K562 (cell line): Measurements from ENCODE around the gene RBPJL. TPM values are rescaled to one million over a fixed set of nuclear protein-coding genes. Genes with fewer than 3 reads are reported as not detected.

Experiments used
- ATAC-seq: fragments of 200-7000 bp; cut with Tn5 transposase; 3 replicates; pipeline ENCODE4 v1.9.1; 2020; ENCODE audit warnings: moderate library complexity
- BruUV-seq: library from RNA; stranded (reverse); fragments of 400-500 nt; replicated peaks from 2 replicates; lab custom pipeline; 2021; lab: Mats Ljungman, UMichigan
- CTCF ChIA-PET: fragments of 300-600 bp; formaldehyde crosslinking; extraction: SDS; loops from one replicate; lab custom pipeline; 2021; ENCODE audit warnings: low intra/inter-chr PET ratio; lab: Yijun Ruan, JAX
- POLR2A ChIA-PET: fragments of 300-600, 350-650 bp; sonication (Branson Sonifier 250); formaldehyde crosslinking; extraction: SDS; loops from one replicate; lab custom pipeline; 2021; ENCODE audit warnings: antibody characterized with exemption, inconsistent platforms; lab: Yijun Ruan, JAX
- DNase-seq, 4 experiments: peaks; one replicate each; pipeline versions ENCODE4 v3.0.0 to v3.0.0-alpha.2; 2011 to 2018; ENCODE audit warnings: low spot score in 3 of 4, mixed read lengths in 3 of 4; ENCODE audit errors: extremely low read depth in 1 of 4
- FAIRE-seq: peaks from 2 replicates; lab custom pipeline; 2011; peaks lifted over from hg19 to GRCh38; lab: Jason Lieb, UNC
- H2AFZ ChIP-seq: 2 replicates; pipeline ENCODE4 v1.6.0; 2011; ENCODE audit warnings: low read depth, low read length, control low read depth, inconsistent platforms
- H3K27ac ChIP-seq: fragments of 200-600 bp; 3 replicates; pipeline ENCODE4 v1.8.0; 2011; ENCODE audit warnings: low read depth, mild to moderate bottlenecking, control low read depth, inconsistent platforms, low read length, moderate library complexity, mixed read lengths; ENCODE audit errors: extremely low read depth
- H3K27me3 ChIP-seq, 2 experiments: fragments of 300-600 bp in 1 of 2; 2 replicates in 1 of 2; 3 replicates in 1 of 2; pipeline versions ENCODE4 v1.6.0 to v1.8.0; 2011; ENCODE audit warnings: inconsistent platforms in 2 of 2, low read length in 2 of 2, mild to moderate bottlenecking in 1 of 2, mixed read lengths in 1 of 2, moderate library complexity in 1 of 2; ENCODE audit not compliant: control insufficient read depth in 2 of 2, insufficient read depth in 2 of 2
- H3K36me3 ChIP-seq: fragments of 300-600 bp; 3 replicates; pipeline ENCODE4 v1.8.0; 2011; ENCODE audit warnings: mild to moderate bottlenecking, low read length, inconsistent platforms; ENCODE audit not compliant: control insufficient read depth, insufficient read depth
- H3K4me1 ChIP-seq, 2 experiments: fragments of 200-600 bp in 1 of 2; replicated peaks in 1 of 2; 2 replicates in 1 of 2; 3 replicates in 1 of 2; pipeline versions ENCODE4 v1.5.1 to v1.8.0; 2011; ENCODE audit warnings: inconsistent platforms in 2 of 2, low read length in 2 of 2, mild to moderate bottlenecking in 1 of 2, mixed read lengths in 1 of 2, moderate library complexity in 1 of 2; ENCODE audit not compliant: control insufficient read depth in 2 of 2, insufficient read depth in 2 of 2
- H3K4me2 ChIP-seq: 2 replicates; pipeline ENCODE4 v1.6.1; 2011; ENCODE audit warnings: low read length, control low read depth, inconsistent platforms, mixed read lengths; ENCODE audit not compliant: insufficient read depth
- H3K4me3 ChIP-seq: fragments of 200-600 bp; sonication (generic), shearing (Covaris generic); 2 replicates; pipeline ENCODE4 v1.5.1; 2016; ENCODE audit warnings: control low read depth, inconsistent platforms
- H3K79me2 ChIP-seq: fragments of 200-600 bp; 3 replicates; pipeline ENCODE4 v1.8.0; 2011; ENCODE audit warnings: low read length, inconsistent platforms; ENCODE audit not compliant: control insufficient read depth, insufficient read depth
- H3K9ac ChIP-seq, 2 experiments: 2 replicates each; pipeline versions ENCODE4 v1.6.0 to v1.6.1; 2011; ENCODE audit warnings: low read depth in 2 of 2, low read length in 2 of 2, control low read depth in 1 of 2, inconsistent platforms in 1 of 2, mild to moderate bottlenecking in 1 of 2, mixed read lengths in 1 of 2; ENCODE audit not compliant: insufficient read depth in 1 of 2
- H3K9me1 ChIP-seq: one replicate; pipeline ENCODE4 v1.6.0; 2011; ENCODE audit warnings: inconsistent platforms, mild to moderate bottlenecking, low read length, moderate library complexity; ENCODE audit not compliant: control insufficient read depth, insufficient read depth
- H3K9me3 ChIP-seq: replicated peaks from 2 replicates; pipeline ENCODE4 v1.5.1; 2011; ENCODE audit warnings: low read depth, low read length, inconsistent platforms; ENCODE audit not compliant: control insufficient read depth, insufficient read depth
- H4K20me1 ChIP-seq: replicated peaks from 2 replicates; pipeline ENCODE4 v1.6.1; 2011; ENCODE audit warnings: low read length, inconsistent platforms, mixed read lengths; ENCODE audit not compliant: control insufficient read depth, insufficient read depth
- CREM ChIP-seq: IDR thresholded peaks from 2 replicates; pipeline ENCODE4 v1.6.1; 2014; ENCODE audit warnings: antibody characterized with exemption, low read depth
- DDX20 ChIP-seq: fragments of 450-650 bp; IDR thresholded peaks from 2 replicates; pipeline ENCODE4 v1.6.1; 2016; ENCODE audit warnings: missing genetic modification characterization, low read depth, mild to moderate bottlenecking, missing compliant biosample characterization, moderate library complexity
- EP400 ChIP-seq: fragments of 450-650 bp; IDR thresholded peaks from 2 replicates; pipeline ENCODE4 v1.6.1; 2017; ENCODE audit warnings: antibody characterized with exemption, mild to moderate bottlenecking, moderate library complexity
- HDGF ChIP-seq: fragments of 450-650 bp; IDR thresholded peaks from 2 replicates; pipeline ENCODE4 v1.6.1; 2016
- HNRNPH1 ChIP-seq: fragments of 200-400 bp; formaldehyde crosslinking; optimal IDR thresholded peaks from 2 replicates; pipeline ENCODE3; 2017; ENCODE audit warnings: low read depth, mild to moderate bottlenecking, low read length, moderate library complexity
- MEF2D ChIP-seq: conservative IDR thresholded peaks from 2 replicates; pipeline ENCODE4 v1.6.1; 2016; ENCODE audit warnings: low read depth, missing genetic modification characterization, missing compliant biosample characterization
- MYC ChIP-seq, 2 experiments: fragments of 250-450 bp in 1 of 2; sonication (Bioruptor Pico) in 1 of 2; IDR thresholded peaks; 2 replicates each; pipeline versions ENCODE4 v1.5.1 to v1.6.1; 2012 to 2021; ENCODE audit warnings: low read depth in 2 of 2, borderline replicate concordance in 1 of 2, improper control_type of control experiment in 1 of 2, low read length in 1 of 2, mild to moderate bottlenecking in 1 of 2, moderate library complexity in 1 of 2
- RFX5 ChIP-seq: IDR thresholded peaks from 2 replicates; pipeline ENCODE4 v1.6.1; 2011; ENCODE audit warnings: low read depth, mild to moderate bottlenecking, improper control_type of control experiment, low read length
- SLC30A9 ChIP-seq: fragments of 250-450 bp; sonication (Bioruptor Pico); IDR thresholded peaks from 2 replicates; pipeline ENCODE4 v1.8.0; 2022; ENCODE audit warnings: mild to moderate bottlenecking, moderate library complexity
- SMARCA4 ChIP-seq: fragments of 450-650 bp; IDR thresholded peaks from 2 replicates; pipeline ENCODE4 v1.6.1; 2016
- SP2 ChIP-seq: IDR thresholded peaks from 2 replicates; pipeline ENCODE4 v1.6.1; 2011; ENCODE audit warnings: mild to moderate bottlenecking, low read depth, low read length, moderate library complexity; ENCODE audit not compliant: poor library complexity, severe bottlenecking; ENCODE audit errors: extremely low read depth
- SRSF9 ChIP-seq: fragments of 200-400 bp; formaldehyde crosslinking; IDR thresholded peaks from 2 replicates; pipeline ENCODE4 v1.6.1; 2017; ENCODE audit warnings: low read depth, low read length, borderline replicate concordance
- WGBS: fragments of 100-300 bp; shearing (Covaris generic); methylation state at CpG from one replicate; pipeline ENCODE4 v1.1.6; 2016; ENCODE audit warnings: low coverage, mixed read lengths; ENCODE audit not compliant: insufficient coverage; ENCODE audit errors: missing lambda C conversion rate; 5-methylcytosine and 5-hydroxymethylcytosine counted together
- in situ Hi-C: fragments of 300-500 bp; cut with MboI; formaldehyde crosslinking; loops from 4 replicates; pipeline ENCODE4 v1.15.0; 2018; ENCODE audit warnings: inconsistent platforms, mixed read lengths
- intact Hi-C: fragments of 100-400 bp; cut with micrococcal nuclease; formaldehyde crosslinking; loops from 2 replicates; pipeline ENCODE4 v1.14.2; 2022
- polyA plus RNA-seq, 8 experiments: library from polyadenylated mRNA; depleted of rRNA in 4 of 8; stranded (reverse) in 5 of 8; unstranded in 3 of 8; fragments of >200 nt; fragmentation: Nextera tagmentation in 2 of 8; fragmentation: Illumina TruSeq in 1 of 8; extraction: Ambion mirVana in 2 of 8; extraction: Trizol in 1 of 8; gene quantifications; 2 replicates each; pipeline versions ENCODE4 v1.2.1 to v1.2.3, GENCODE V29; 2011 to 2014; ENCODE audit warnings: inconsistent platforms in 1 of 8, missing spikeins in 1 of 8
- total RNA-seq, 7 experiments: library from RNA; depleted of rRNA in 6 of 7; stranded (reverse); fragments of >200 nt in 6 of 7; fragmentation: Illumina TruSeq in 2 of 7; extraction: Trizol in 2 of 7; gene quantifications; 2 replicates each; pipeline versions ENCODE4 v1.2.1 to v1.2.3, GENCODE V29; 2011 to 2021; ENCODE audit warnings: low replicate concordance in 1 of 7
- TF ChIP-seq, protein P1 (sequence below): sonication (generic); formaldehyde crosslinking; IDR thresholded peaks from 2 replicates; pipeline ENCODE4 v1.8.0; 2022; ENCODE audit warnings: mild to moderate bottlenecking, missing genetic modification reagents
- TF ChIP-seq, protein P2 (sequence below): IDR thresholded peaks from 2 replicates; pipeline ENCODE4 v1.6.1; 2011; ENCODE audit not compliant: insufficient read length; ENCODE audit errors: extremely low read depth
- TF ChIP-seq, protein P3 (sequence below): fragments of 250-450 bp; sonication (Bioruptor Pico); IDR thresholded peaks from 2 replicates; pipeline ENCODE4 v1.5.0; 2021; ENCODE audit warnings: mild to moderate bottlenecking, borderline replicate concordance

RBPJL gene
- total and polyA plus RNA-seq, 9 of the 15 experiments (the other 6 are each of a cell fraction or from before 2014, with no cell fraction given), result not detected

DNA sequence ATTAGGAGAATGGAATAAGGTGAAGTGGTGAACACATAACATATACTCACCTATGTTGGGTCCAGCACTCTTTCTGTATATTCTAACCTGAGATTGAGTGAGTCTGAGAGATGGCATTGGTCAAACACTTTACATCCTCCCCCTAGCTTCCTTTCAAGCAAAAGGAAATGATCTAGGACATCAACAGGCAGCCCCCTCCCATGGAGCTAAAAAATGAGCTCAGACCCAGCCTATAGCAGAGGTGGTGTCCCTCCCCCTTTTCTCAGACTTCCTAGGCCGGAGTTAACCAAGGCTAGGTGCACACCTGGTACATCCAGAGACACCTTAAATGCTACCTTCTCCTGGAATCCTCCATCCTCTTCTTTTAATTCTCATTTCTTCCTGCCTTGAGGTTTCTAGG lies 47.1 kb downstream of the RBPJL start:
- WGBS, result 50% methylated on average over 1 of the region's 1 CpG
- Histone ChIP-seq H3K36me3 (no peaks in the 10 kb centered on the region), H3K4me3 (no peak overlapping the region), H3K4me1 (peaks cover under 1 to 17% of the 10 kb centered on the region in 2 experiments; a peak in 3 of 5 replicates), H3K27me3 (no peaks in the 10 kb centered on the region), H3K9me1 (no peaks in the 10 kb centered on the region), H2AFZ (no peak overlapping the region), H3K79me2 (no peaks in the 10 kb centered on the region), H3K9me3 (no peaks in the 10 kb centered on the region), H4K20me1 (no peaks in the 10 kb centered on the region), H3K9ac (no peak overlapping the region), H3K4me2 (no peak overlapping the region), H3K27ac (no peak overlapping the region)
- BruUV-seq, result no TSS peak
- FAIRE-seq, result no peak
- POLR2A ChIA-PET, result interaction anchor here (1.3 kb wide), 1 partner anchor 9 kb away, joined by 7 read pairs; the partner anchor contains the start of gene SYS1
- DNase-seq, result no peak
- in situ Hi-C loops (no loop called here), intact Hi-C loops (no loop called here)
- CTCF ChIA-PET, result no interaction called here
- TF ChIP-seq, protein P1, sequence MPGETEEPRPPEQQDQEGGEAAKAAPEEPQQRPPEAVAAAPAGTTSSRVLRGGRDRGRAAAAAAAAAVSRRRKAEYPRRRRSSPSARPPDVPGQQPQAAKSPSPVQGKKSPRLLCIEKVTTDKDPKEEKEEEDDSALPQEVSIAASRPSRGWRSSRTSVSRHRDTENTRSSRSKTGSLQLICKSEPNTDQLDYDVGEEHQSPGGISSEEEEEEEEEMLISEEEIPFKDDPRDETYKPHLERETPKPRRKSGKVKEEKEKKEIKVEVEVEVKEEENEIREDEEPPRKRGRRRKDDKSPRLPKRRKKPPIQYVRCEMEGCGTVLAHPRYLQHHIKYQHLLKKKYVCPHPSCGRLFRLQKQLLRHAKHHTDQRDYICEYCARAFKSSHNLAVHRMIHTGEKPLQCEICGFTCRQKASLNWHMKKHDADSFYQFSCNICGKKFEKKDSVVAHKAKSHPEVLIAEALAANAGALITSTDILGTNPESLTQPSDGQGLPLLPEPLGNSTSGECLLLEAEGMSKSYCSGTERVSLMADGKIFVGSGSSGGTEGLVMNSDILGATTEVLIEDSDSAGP (CRISPR knock-in tag), result no peak
- TF ChIP-seq, protein P2, sequence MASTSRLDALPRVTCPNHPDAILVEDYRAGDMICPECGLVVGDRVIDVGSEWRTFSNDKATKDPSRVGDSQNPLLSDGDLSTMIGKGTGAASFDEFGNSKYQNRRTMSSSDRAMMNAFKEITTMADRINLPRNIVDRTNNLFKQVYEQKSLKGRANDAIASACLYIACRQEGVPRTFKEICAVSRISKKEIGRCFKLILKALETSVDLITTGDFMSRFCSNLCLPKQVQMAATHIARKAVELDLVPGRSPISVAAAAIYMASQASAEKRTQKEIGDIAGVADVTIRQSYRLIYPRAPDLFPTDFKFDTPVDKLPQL, result no peak
- TF ChIP-seq RFX5 (no peak), SP2 (no peak), EP400 (no peak), SRSF9 (no peak), SLC30A9 (CRISPR knock-in tag) (no peak), HDGF (no peak), MYC (IDR thresholded peaks at IDR 0.05; ENCODE audit: low read depth, low read length) (no peak), MYC (CRISPR knock-in tag; IDR thresholded peaks at IDR 0.05; ENCODE audit: borderline replicate concordance, low read depth) (no peak), DDX20 (tag) (no peak), HNRNPH1 (no peak), MEF2D (tag) (no peak), SMARCA4 (no peak), CREM (no peak)
- TF ChIP-seq, protein P3, sequence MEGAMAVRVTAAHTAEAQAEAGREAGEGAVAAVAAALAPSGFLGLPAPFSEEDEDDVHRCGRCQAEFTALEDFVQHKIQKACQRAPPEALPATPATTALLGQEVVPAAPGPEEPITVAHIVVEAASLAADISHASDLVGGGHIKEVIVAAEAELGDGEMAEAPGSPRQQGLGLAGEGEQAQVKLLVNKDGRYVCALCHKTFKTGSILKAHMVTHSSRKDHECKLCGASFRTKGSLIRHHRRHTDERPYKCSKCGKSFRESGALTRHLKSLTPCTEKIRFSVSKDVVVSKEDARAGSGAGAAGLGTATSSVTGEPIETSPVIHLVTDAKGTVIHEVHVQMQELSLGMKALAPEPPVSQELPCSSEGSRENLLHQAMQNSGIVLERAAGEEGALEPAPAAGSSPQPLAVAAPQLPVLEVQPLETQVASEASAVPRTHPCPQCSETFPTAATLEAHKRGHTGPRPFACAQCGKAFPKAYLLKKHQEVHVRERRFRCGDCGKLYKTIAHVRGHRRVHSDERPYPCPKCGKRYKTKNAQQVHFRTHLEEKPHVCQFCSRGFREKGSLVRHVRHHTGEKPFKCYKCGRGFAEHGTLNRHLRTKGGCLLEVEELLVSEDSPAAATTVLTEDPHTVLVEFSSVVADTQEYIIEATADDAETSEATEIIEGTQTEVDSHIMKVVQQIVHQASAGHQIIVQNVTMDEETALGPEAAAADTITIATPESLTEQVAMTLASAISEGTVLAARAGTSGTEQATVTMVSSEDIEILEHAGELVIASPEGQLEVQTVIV (CRISPR knock-in tag), result no peak
- ATAC-seq, result no peak
